ENCODE results near the gene COMMD9.

COMMD9 gene

GRCh38 chr11:36295926-36296325 lies 6.7 kb upstream of the COMMD9 start, which contains the start of gene PRR5L:
Gene PRR5L, plus strand, starts transcription at chr11:36296288. Its CDS starts 104,834 bp downstream, at chr11:36401122.
- DNase-seq, result peak in 11 of 14 donors; percentile 20 to 76 (median 65)

- DNase-seq, result no peak
These were observed 3.1 kb upstream of the COMMD9 start for GRCh38 chr11:36292311-36292722.

- DNase-seq, result no peak
These were observed 590 bp downstream of the COMMD9 start for GRCh38 chr11:36288442-36289225.

GRCh38 chr11:36282926-36283325 lies 6.3 kb downstream of the COMMD9 start:
- DNase-seq, result no peak

GRCh38 chr11:36281850-36282249 lies 7.4 kb downstream of the COMMD9 start:
- no peak for DNase-seq

- no peak for DNase-seq
These were observed 8.7 kb downstream of the COMMD9 start for GRCh38 chr11:36280531-36280930.

GRCh38 chr11:36278531-36279282 lies 10.5 kb downstream of the COMMD9 start:
- peak in 7 of 14 donors; percentile 12 to 49 (median 30) for DNase-seq

GRCh38 chr11:36274414-36274813 lies 14.8 kb downstream of the COMMD9 start:
- DNase-seq, result no peak

- no peak for DNase-seq
These were observed 16.1 kb downstream of the COMMD9 start for GRCh38 chr11:36273110-36273509.

- DNase-seq, result no peak
These were observed 17.3 kb downstream of the COMMD9 start for GRCh38 chr11:36271794-36272407.

- DNase-seq, result no peak
These were observed 18.5 kb downstream of the COMMD9 start for GRCh38 chr11:36270701-36271100.

GRCh38 chr11:36268337-36268985 lies 20.8 kb downstream of the COMMD9 start:
- DNase-seq, result no peak

GRCh38 chr11:36266767-36267166 lies 22.5 kb downstream of the COMMD9 start:
- no peak for DNase-seq

GRCh38 chr11:36265793-36266628 lies 23.2 kb downstream of the COMMD9 start:
- peak in 4 of 14 donors; percentile 5 to 32 (median 12) for DNase-seq

- no peak for DNase-seq
These were observed 24.3 kb downstream of the COMMD9 start for GRCh38 chr11:36264973-36265344.

GRCh38 chr11:36264011-36264972 lies 24.9 kb downstream of the COMMD9 start:
- DNase-seq, result no peak

GRCh38 chr11:36261094-36261493 lies 28.1 kb downstream of the COMMD9 start:
- DNase-seq, result no peak

GRCh38 chr11:36258730-36259360 lies 30.4 kb downstream of the COMMD9 start:
- DNase-seq, result peak in 11 of 14 donors; percentile 14 to 63 (median 42)

GRCh38 chr11:36257351-36257750 lies 31.9 kb downstream of the COMMD9 start:
- DNase-seq, result peak in 1 of 14 donors; percentile 21

- DNase-seq, result no peak
These were observed 34.5 kb downstream of the COMMD9 start for GRCh38 chr11:36254713-36255112.

Data from C1 segment of cervical spinal cord (tissue), 14 donors.